Measurements from ENCODE around the gene KPNA5. TPM values are rescaled to one million over a fixed set of nuclear protein-coding genes. Genes with fewer than 3 reads are reported as not detected.

KPNA5 gene
- total and polyA plus RNA-seq, 2 of the 13 experiments (the other 11 are each of a cell fraction or from before 2014, with no cell fraction given), result 5.3 to 13.0 TPM

- TF ChIP-seq, protein P1, sequence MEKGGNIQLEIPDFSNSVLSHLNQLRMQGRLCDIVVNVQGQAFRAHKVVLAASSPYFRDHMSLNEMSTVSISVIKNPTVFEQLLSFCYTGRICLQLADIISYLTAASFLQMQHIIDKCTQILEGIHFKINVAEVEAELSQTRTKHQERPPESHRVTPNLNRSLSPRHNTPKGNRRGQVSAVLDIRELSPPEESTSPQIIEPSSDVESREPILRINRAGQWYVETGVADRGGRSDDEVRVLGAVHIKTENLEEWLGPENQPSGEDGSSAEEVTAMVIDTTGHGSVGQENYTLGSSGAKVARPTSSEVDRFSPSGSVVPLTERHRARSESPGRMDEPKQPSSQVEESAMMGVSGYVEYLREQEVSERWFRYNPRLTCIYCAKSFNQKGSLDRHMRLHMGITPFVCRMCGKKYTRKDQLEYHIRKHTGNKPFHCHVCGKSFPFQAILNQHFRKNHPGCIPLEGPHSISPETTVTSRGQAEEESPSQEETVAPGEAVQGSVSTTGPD (CRISPR knock-in tag; IDR thresholded peaks at IDR 0.05), result peak; percentile 98
- no peak for TF ChIP-seq RELA (CRISPR knock-in tag; IDR thresholded peaks at IDR 0.05)
- TF ChIP-seq CC2D1A (CRISPR knock-in tag; IDR thresholded peaks at IDR 0.05), result peak; percentile 91
- TF ChIP-seq KAT2B (IDR thresholded peaks at IDR 0.05; ENCODE audit: borderline replicate concordance, low read depth, low read length), result no peak
- TF ChIP-seq CCAR2 (optimal IDR thresholded peaks at IDR 0.05; ENCODE audit: low read depth, low read length), result peak; percentile 87
- no peak for TF ChIP-seq ZNF30 (CRISPR knock-in tag; IDR thresholded peaks at IDR 0.05)
- TF ChIP-seq ZNF121 (CRISPR knock-in tag; IDR thresholded peaks at IDR 0.05), result no peak
- TF ChIP-seq ZNF780A (CRISPR knock-in tag; IDR thresholded peaks at IDR 0.05), result no peak
- no peak for TF ChIP-seq ZNF446 (CRISPR knock-in tag; IDR thresholded peaks at IDR 0.05)
- TF ChIP-seq NCOA1 (CRISPR knock-in tag; IDR thresholded peaks at IDR 0.05), result 0 out of 2 replicates have a peak, but pooled peaks have one; percentile 56
- TF ChIP-seq ZNF652 (CRISPR knock-in tag; IDR thresholded peaks at IDR 0.05; ENCODE audit: borderline replicate concordance, low read depth), result peak; percentile 67; the same call in 1 of the 2 replicates
- TF ChIP-seq, protein P2, sequence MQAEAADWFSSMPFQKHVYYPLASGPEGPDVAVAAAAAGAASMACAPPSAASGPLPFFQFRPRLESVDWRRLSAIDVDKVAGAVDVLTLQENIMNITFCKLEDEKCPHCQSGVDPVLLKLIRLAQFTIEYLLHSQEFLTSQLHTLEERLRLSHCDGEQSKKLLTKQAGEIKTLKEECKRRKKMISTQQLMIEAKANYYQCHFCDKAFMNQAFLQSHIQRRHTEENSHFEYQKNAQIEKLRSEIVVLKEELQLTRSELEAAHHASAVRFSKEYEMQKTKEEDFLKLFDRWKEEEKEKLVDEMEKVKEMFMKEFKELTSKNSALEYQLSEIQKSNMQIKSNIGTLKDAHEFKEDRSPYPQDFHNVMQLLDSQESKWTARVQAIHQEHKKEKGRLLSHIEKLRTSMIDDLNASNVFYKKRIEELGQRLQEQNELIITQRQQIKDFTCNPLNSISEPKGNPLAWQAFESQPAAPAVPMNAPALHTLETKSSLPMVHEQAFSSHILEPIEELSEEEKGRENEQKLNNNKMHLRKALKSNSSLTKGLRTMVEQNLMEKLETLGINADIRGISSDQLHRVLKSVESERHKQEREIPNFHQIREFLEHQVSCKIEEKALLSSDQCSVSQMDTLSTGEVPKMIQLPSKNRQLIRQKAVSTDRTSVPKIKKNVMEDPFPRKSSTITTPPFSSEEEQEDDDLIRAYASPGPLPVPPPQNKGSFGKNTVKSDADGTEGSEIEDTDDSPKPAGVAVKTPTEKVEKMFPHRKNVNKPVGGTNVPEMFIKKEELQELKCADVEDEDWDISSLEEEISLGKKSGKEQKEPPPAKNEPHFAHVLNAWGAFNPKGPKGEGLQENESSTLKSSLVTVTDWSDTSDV (CRISPR knock-in tag; IDR thresholded peaks at IDR 0.05), result no peak
- peak; percentile 87; the same call in 1 of the 2 replicates for TF ChIP-seq ZNF431 (CRISPR knock-in tag; IDR thresholded peaks at IDR 0.05; ENCODE audit: borderline replicate concordance, low read depth)
- no peak for TF ChIP-seq ZNF20 (CRISPR knock-in tag; IDR thresholded peaks at IDR 0.05)
- no peak for TF ChIP-seq TCF7L2 (IDR thresholded peaks at IDR 0.05; ENCODE audit: low read depth, low read length)
- peak; percentile 79 for TF ChIP-seq GATAD1 (CRISPR knock-in tag; IDR thresholded peaks at IDR 0.05)
- TF ChIP-seq ZIK1 (CRISPR knock-in tag; IDR thresholded peaks at IDR 0.05; ENCODE audit: borderline replicate concordance, low read depth), result peak; percentile 78; the same call in 1 of the 2 replicates
- peak; percentile 88; the same call in 1 of the 2 replicates for TF ChIP-seq ZMAT3 (CRISPR knock-in tag; conservative IDR thresholded peaks at IDR 0.05)
- peak; percentile 93 for TF ChIP-seq FOXA3 (CRISPR knock-in tag; IDR thresholded peaks at IDR 0.05)
- TF ChIP-seq ZBTB39 (CRISPR knock-in tag; IDR thresholded peaks at IDR 0.05), result peak; percentile 84
- TF ChIP-seq USF2 (IDR thresholded peaks at IDR 0.05; ENCODE audit: low read depth, low read length), result no peak
- TF ChIP-seq USF2 (CRISPR knock-in tag; IDR thresholded peaks at IDR 0.05; ENCODE audit: borderline replicate concordance), result no peak
- peak; percentile 87 for TF ChIP-seq DMAP1 (CRISPR knock-in tag; IDR thresholded peaks at IDR 0.05)
- peak; percentile 96 for TF ChIP-seq ZNF644 (CRISPR knock-in tag; IDR thresholded peaks at IDR 0.05; ENCODE audit: low read depth)
Measured at GRCh38 chr6:116631379-116631990, 49.5 kb upstream of the KPNA5 start (continued).
